LHCN-M2 (cell line): ENCODE results near the gene PIAS4. TPM values are rescaled to one million over a fixed set of nuclear protein-coding genes. Genes with fewer than 3 reads are reported as not detected.
A peak's percentile ranks its signal among the peaks of the same experiment; 100 is the strongest.

Source experiments
- DNase-seq: peaks from one replicate; pipeline ENCODE4 v3.0.0-alpha.2; 2012; ENCODE audit warnings: low read depth
- total RNA-seq: library from RNA; depleted of rRNA; stranded (reverse); fragments of >200 nt; gene quantifications from 2 replicates; pipeline ENCODE4 v1.2.3, GENCODE V29; 2014

Gene PIAS4
- total RNA-seq, 1 experiment from 2014 or later = 17.6 TPM

GRCh38 chr19:3977242-3978143 is 30.0 kb upstream of the PIAS4 start:
- no peak for DNase-seq

- DNase-seq = no peak
Measured at GRCh38 chr19:3978145-3978544, 29.4 kb upstream of the PIAS4 start.

DNA sequence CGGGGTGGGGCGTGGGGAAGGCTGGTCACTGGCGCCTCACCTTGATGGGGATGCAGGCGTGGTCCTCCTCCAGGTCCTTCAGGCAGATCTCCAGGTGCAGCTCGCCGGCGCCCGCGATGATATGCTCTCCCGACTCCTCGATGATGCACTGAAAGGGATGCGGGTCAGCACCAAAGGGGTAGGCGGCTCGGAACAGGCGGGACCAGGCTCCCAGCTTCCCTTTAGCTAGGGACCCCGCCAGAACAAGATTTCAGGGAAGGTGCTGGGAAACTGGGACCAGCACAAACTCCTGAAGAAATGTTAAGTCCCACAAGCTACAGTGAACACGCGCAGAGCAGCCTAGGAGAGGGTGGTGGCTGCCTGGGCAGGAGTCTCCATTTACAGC is 28.3 kb upstream of the PIAS4 start:
- DNase-seq = no peak

GRCh38 chr19:3979674-3980352 is 27.7 kb upstream of the PIAS4 start:
- DNase-seq = no peak

DNA sequence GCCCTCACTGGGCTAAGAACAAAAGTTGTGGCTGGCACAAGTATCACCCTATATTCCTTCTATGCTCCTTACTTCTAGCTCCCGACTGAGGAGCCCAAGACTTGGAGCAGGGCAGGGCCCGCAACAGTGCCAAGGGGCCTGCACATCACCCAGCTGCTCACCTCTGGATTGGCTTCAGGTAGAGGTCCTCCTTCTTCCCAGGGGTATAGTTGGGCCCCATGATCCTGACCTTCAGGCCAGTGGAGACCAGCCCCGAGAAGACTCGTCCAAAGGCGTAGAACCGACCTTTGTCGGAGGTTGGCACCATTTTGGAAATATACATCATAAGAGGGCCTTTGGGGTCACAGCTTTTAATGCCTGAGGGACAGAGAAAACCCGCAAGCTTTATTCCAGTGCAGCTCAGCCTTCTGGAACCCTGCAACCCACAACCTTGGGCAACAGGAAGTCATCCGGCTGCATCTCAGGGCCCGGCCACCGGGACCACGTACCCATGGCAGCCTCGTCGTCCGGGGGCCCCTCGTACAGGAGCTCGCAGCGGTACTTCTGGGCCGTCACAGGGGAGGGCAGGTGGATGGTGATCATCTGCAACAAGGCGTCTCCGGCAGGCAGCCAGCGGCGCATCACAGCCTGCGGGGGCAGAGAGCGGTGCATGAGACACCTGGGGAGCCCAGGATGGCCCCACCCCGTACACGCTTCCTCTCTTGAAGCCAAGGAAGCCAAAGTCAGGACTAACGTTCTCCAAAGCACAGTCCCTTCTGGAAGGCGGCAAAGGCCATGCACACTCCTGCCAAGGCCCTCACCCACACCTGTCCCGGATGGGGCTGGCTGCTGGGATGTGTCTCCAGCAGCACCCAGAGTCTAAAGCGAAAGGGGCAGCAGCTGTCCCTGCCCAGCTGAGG is 26.9 kb upstream of the PIAS4 start:
- no peak for DNase-seq

- DNase-seq = no peak
Measured at GRCh38 chr19:3981373-3981735, 26.2 kb upstream of the PIAS4 start.

GRCh38 chr19:3981736-3982681 is 25.5 kb upstream of the PIAS4 start:
- DNase-seq = no peak

DNA sequence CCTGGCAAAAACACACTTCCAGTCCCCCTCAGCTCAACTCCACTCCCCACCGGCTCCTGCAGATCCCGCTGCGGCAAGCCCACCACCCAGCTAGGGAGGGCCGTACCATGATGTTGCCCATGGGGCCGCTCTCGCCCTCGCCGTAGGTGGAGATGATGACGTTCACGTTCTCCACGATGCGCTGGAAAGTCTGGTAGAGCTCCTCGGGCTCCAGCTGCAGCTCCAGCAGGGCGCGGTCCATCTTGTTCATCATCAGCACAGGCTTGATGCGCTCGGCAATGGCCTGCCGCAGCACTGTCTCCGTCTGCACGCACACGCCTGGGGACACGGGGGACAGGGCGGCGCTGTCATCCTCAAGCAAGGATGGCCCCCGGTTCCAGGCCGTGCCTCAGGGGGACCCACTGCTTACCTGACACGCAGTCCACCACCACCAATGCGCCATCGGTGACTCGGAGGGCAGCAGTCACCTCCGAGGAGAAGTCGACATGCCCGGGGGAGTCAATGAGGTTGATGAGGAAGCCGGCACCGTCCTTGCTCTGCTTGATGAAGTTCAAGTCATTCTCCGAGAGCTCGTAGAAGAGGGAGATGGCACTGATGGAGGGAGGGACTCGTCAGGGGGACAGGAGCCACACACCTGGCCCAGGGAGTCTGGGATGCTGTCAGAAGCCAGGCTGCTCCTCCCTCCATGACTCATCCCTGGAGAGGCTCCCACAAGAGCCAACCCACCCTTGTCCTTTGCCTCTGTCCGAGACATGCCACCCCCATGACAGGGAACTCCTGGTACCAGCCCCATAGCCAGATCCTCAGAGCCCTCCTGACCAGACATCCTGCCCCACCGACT is 24.6 kb upstream of the PIAS4 start:
- DNase-seq = peak; percentile 62

GRCh38 chr19:3983542-3983914 is 24.0 kb upstream of the PIAS4 start:
- DNase-seq = no peak

GRCh38 chr19:3983936-3984583 is 23.5 kb upstream of the PIAS4 start:
- DNase-seq = peak; percentile 57

GRCh38 chr19:3984584-3984907 is 23.0 kb upstream of the PIAS4 start:
- DNase-seq = no peak

DNA sequence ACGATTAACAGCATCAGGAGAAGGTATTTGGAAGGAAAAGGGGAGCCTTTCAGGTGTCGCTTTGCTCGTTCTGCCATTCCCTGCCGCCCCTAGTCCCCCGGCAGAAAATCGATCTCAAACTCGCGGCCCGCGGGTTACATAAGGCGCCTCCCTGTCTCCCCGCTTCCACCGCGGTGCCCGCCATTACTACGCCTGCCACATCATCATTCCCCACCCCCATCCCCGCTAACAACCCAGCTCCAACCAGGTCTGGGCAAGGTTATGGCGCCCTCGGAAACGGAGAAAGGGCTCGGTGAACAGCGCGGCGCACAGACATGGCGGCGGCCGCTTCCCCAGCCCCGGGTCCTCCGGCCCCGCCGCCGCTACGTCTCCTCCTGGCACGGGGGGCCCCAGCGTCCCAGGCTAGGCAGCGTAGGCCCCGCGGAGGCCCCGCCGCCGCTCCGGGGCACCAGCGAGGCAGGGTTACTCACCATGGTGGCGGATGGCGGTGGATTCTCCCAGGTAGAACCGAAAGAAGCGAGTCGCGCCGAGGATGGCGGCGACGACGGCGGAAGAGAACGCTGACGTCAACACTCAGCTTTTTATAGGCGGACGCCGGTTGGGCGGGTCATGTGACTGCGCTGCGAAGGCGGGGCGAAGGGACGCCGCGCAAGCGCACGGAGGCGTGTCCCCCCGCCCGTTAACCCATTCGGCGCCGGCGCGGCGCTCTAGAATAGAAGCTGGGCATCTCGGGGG is 22.5 kb upstream of the PIAS4 start, which contains the start of gene EEF2:
Gene EEF2, minus strand, starts transcription at position 556 of the 735 bp plus-strand sequence. Its CDS starts 83 bp downstream, at position 473.
- DNase-seq = peak; percentile 84

DNA sequence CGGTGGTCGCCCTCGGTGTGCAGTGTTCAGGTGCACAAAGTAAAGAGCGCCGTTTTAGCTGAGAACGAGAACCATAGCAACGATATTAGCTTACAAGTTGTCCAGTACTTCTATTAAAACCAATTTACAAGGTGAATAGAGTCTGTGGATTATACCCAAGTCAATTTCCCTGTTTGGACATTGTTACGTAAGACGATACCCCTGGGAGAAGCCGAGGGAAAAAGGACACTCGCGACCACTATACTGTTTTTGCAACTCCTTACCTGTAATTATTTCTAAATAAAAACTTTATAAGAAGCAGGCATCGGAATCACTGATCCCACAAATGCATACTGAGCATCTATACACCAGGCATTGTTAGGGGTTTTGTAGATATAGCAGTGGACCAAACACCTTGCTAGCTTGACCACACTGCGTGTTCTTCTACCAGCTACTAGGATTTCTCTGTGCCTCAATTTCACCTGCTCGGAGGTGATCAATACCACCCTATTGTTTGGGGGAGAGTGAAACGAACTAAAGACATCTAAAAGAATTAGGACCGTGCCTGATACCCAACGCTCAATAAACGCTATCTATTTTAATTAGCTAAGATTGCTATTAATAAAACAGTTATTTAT is 21.8 kb upstream of the PIAS4 start:
- no peak for DNase-seq

DNA sequence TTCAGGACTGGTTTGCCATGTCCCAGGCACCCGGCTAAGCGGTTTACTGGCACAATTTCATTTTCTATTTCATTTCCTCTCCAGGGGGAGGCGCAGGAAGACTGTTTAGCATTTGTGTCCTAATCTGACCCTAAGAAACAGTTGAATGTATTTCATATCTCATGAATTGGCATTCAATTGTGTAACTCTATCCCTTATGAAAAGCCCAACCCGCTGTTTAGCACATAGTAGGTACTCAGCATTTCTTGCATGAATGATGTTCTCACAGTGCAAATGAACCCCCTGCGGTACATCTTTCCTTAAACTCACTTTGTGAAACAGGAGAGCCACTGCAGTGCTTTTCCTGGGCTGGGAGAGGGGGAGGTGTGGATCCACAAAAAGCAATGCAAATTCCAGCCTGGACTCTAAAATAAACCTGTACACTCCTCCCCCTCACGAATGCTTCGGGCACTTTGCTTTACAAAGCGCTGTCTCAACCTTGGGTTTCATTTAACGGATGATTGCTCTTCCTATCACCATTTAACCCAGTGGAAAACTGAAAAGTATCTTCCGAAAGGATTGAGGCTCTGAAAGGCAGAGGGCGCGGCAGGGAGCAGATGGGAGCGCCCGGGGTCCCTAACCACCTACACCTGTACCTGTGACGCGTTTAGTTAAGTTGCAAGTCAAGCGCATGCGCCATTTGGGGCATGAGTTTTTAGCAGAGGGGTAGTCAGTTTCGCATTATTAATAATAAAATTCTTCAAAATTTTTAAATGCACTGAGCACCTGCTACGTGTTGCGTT is 21.1 kb upstream of the PIAS4 start:
- peak; percentile 76 for DNase-seq

DNA sequence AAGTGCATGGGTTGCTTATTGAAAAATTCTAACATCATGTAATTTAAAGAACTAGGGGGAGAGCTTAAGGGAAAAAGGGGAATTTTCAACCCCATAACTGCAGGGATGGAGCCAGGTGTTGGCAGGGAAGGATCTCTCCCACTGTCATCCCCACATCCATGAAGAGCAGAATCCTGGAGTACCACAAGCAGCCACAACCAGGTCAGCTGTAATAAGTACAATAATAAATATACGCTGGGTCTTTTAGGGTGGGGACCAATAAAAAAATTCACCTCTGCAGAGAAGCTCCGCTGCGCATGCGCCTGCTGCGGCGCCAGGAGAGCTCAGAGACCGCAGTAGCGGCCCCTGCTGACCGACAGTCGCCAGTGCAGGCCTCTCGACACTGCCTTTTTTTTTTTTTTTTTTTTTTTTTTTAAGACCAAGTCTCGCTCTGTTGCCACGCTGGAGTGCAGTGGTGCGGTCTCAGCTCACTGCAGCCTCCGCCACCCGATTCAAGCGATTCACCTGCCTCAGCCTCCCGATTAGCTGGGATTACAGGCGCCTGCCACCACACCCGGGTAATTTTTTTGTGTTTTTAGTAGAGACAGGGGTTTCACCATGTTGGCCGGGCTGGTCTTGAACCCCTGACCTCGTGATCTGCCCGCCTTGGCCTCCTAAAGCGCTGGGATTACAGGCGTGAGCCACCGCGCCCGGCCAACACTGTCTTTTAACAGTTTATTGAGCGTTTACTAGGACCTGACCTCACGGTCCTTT is 19.7 kb upstream of the PIAS4 start:
- peak; percentile 76 for DNase-seq

- DNase-seq = no peak
Measured at GRCh38 chr19:3990815-3991117, 16.8 kb upstream of the PIAS4 start.

DNA sequence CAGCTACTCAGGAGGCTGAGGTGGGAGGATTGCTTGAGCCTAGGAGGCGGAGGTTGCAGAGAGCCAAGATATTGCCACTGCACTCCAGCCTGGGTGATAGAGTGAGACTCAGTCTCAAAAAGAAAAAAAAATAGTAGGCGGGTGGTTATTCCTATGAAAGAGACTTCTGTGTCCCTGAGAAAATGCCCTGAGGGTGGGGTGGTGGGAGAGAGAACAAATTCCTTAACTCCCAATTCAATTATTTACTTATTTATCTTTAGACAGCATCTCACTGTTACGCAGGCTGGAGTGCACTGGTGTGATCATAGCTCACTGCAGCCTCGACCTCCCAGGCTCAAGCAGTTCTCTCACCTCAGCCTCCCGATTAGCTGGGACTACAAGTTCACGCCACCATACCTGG is 11.9 kb upstream of the PIAS4 start:
- DNase-seq = no peak
